Right lobe of liver (tissue), 6 donors: ENCODE measurements around the gene PCDHGB4. TPM values are rescaled to one million over a fixed set of nuclear protein-coding genes. Genes with fewer than 3 reads are reported as not detected.
A peak's percentile ranks its signal among the peaks of the same experiment; 100 is the strongest.

Experiments
- ATAC-seq, 4 donors: fragments of 200-7000 bp; cut with Tn5 transposase; one replicate each; pipeline ENCODE4 v1.9.1; 2020; ENCODE audit warnings: mild to moderate bottlenecking in 4 of 4, moderate library complexity in 4 of 4
- DNase-seq, 3 donors: peaks; one replicate each; pipeline ENCODE4 v3.0.0-alpha.2; 2020
- H3K27ac ChIP-seq, 3 donors: fragments of 200-600 bp; one replicate each; pipeline ENCODE4 v1.8.0; 2022
- H3K27me3 ChIP-seq, 2 donors: fragments of 200-600 bp; one replicate each; pipeline ENCODE4 v1.8.0; 2022
- H3K36me3 ChIP-seq, 4 donors: fragments of 200-600 bp; sonication (generic) in 1 of 4; one replicate each; pipeline versions ENCODE4 v1.5.1 to v1.8.0; 2017 to 2022; ENCODE audit warnings: control low read depth in 1 of 4
- H3K4me1 ChIP-seq, 4 donors: fragments of 200-600 bp; sonication (generic) in 1 of 4; one replicate each; pipeline versions ENCODE4 v1.5.1 to v1.8.0; 2017 to 2022; ENCODE audit warnings: control low read depth in 1 of 4
- H3K4me3 ChIP-seq, 3 donors: fragments of 200-600 bp; one replicate each; pipeline ENCODE4 v1.8.0; 2022
- H3K9me3 ChIP-seq, 4 donors: fragments of 200-600 bp; sonication (generic) in 1 of 4; one replicate each; pipeline versions ENCODE4 v1.5.1 to v1.8.0; 2017 to 2022; ENCODE audit warnings: control low read depth in 1 of 4
- POLR2A ChIP-seq: fragments of 450-650 bp; IDR thresholded peaks from one replicate; pipeline ENCODE4 v1.6.1; 2017; ENCODE audit warnings: antibody characterized with exemption, mild to moderate bottlenecking
- WGBS: methylation state at CpG from one replicate; pipeline ENCODE4 v1.1.6; 2018; ENCODE audit warnings: low coverage, low lambda C conversion rate; ENCODE audit not compliant: insufficient coverage; ENCODE audit errors: missing lambda C conversion rate; 5-methylcytosine and 5-hydroxymethylcytosine counted together
- intact Hi-C, 2 donors: fragments of 100-400 bp; cut with DNase I; formaldehyde crosslinking; loops; one replicate each; pipeline versions ENCODE4 v1.11.2 to v1.14.1; 2022
- total RNA-seq, 6 experiments: library from RNA; depleted of rRNA in 2 of 6; stranded (reverse); fragments of >200 nt in 2 of 6; fragmentation: NEBNext Ultra II Directional in 3 of 6; extraction: Animal tissue kit (Norgen Biotek cat#: 25700) in 3 of 6; gene quantifications; one replicate each; pipeline versions ENCODE4 v1.1.0 to v1.2.4, GENCODE V29; 2016 to 2023
- TF ChIP-seq, protein P1 (sequence below), 4 donors: fragments of 200-600 bp in 3 of 4; fragments of 450-650 bp in 1 of 4; IDR thresholded peaks; one replicate each; pipeline versions ENCODE4 v1.5.1 to v1.8.0; 2016 to 2022; ENCODE audit warnings: antibody characterized with exemption in 4 of 4, mild to moderate bottlenecking in 2 of 4
- donor health status: DM: no; HTN: yes; CAD: no.
- donor health status: DM: no; HTN: no; CAD: no.
- donor health status: DM: no; HTN: no; CAD: no.
- donor health status: DM: no; HTN: yes; CAD: no.
- donor health status: DM: no; HTN: yes; CAD: no.

PCDHGB4 gene
- total RNA-seq, 6 experiments from 2014 or later: 1.6 to 5.5 (median 2.4) TPM

DNA sequence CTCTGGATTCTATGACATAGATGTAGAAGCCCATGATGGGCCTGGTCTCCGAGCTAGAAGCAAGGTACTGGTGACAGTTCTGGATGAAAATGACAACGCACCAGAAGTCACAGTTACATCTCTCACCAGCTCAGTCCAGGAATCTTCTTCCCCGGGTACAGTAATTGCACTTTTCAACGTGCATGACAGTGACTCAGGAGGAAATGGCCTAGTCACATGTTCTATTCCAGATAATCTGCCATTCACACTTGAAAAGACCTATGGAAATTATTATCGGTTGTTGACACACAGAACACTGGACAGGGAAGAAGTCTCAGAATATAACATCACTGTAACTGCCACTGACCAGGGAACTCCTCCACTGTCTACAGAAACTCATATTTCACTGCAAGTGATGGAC is 31.4 kb upstream of the PCDHGB4 start:
- Histone ChIP-seq H3K4me3 (no peak overlapping the region), H3K4me1 (no peaks in the 10 kb centered on the region), H3K27me3 (peaks cover 0 to 3% of the 10 kb centered on the region in 2 donors), H3K27ac (no peak overlapping the region), H3K9me3 (peaks cover 0 to 3% (median 0%) of the 10 kb centered on the region in 4 donors), H3K36me3 (no peaks in the 10 kb centered on the region)
- TF ChIP-seq, protein P1, sequence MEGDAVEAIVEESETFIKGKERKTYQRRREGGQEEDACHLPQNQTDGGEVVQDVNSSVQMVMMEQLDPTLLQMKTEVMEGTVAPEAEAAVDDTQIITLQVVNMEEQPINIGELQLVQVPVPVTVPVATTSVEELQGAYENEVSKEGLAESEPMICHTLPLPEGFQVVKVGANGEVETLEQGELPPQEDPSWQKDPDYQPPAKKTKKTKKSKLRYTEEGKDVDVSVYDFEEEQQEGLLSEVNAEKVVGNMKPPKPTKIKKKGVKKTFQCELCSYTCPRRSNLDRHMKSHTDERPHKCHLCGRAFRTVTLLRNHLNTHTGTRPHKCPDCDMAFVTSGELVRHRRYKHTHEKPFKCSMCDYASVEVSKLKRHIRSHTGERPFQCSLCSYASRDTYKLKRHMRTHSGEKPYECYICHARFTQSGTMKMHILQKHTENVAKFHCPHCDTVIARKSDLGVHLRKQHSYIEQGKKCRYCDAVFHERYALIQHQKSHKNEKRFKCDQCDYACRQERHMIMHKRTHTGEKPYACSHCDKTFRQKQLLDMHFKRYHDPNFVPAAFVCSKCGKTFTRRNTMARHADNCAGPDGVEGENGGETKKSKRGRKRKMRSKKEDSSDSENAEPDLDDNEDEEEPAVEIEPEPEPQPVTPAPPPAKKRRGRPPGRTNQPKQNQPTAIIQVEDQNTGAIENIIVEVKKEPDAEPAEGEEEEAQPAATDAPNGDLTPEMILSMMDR (IDR thresholded peaks at IDR 0.05): no peak
- no peak for TF ChIP-seq POLR2A
- intact Hi-C loops: no loop called here
- no peak for ATAC-seq
- 68% methylated on average over 5 of the region's 5 CpGs for WGBS
- no peak for DNase-seq

DNA sequence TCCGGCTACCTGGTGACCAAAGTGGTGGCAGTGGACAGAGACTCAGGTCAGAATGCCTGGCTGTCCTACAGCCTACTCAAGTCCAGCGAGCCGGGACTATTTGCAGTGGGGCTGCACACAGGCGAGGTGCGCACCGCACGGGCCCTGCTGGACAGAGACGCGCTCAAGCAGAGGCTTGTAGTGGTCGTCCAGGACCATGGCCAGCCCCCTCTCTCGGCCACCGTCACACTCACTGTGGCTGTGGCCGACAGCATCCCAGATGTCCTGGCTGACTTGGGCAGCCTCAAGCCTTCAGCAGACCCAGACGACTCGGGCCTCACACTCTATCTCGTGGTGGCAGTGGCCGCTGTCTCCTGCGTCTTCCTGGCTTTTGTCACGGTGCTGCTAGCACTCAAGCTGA is 30.5 kb upstream of the PCDHGB4 start:
- ATAC-seq (no peak), DNase-seq (no peak)
- Histone ChIP-seq H3K27me3 (peaks cover 0 to 3% of the 10 kb centered on the region in 2 donors), H3K4me1 (no peaks in the 10 kb centered on the region), H3K36me3 (no peaks in the 10 kb centered on the region), H3K9me3 (peaks cover 0 to 3% (median 0%) of the 10 kb centered on the region in 4 donors), H3K4me3 (no peak overlapping the region), H3K27ac (no peak overlapping the region)
- 21% methylated on average over 5 of the region's 19 CpGs for WGBS
- intact Hi-C loops: no loop called here
- no peak for TF ChIP-seq POLR2A
- TF ChIP-seq, protein P1 (IDR thresholded peaks at IDR 0.05): no peak

DNA sequence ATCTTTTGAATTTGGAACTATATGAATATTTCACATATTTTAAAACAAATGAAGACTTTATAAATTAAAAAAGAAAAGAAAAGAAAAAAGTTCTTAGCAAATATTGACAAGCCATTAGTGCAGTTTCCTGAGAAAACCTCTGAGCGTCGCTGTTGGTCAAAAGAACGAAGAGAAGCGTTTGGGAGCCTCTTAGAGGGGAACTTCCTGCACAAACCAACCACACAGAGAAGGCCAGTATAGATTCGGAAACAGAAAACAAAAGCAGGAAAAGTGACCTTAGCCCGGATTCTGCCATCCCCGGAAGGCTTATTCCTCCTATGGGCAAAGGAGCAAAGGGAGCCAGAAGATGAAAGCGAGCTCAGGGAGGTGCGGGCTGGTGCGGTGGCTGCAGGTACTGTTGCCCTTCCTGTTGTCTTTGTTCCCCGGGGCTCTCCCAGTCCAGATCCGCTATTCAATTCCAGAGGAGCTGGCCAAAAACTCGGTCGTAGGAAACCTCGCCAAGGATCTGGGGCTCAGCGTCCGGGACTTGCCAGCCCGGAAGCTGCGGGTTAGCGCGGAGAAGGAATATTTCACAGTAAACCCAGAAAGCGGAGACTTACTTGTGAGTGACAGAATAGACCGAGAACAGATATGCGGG is 27.6 kb upstream of the PCDHGB4 start, which contains the start of gene PCDHGB2:
Gene PCDHGB2, plus strand, starts transcription at position 205 of the 637 bp plus-strand sequence. Its CDS starts 142 bp downstream, at position 347.
- Histone ChIP-seq H3K4me3 (no peak within 1 kb of the TSS), H3K27ac (no peak within 1 kb of the TSS), H3K36me3 (no peaks in the 10 kb centered on the region), H3K9me3 (peaks cover 0 to 3% (median under 1%) of the 10 kb centered on the region in 4 donors), H3K4me1 (no peaks in the 10 kb centered on the region), H3K27me3 (peaks cover 0 to 3% of the 10 kb centered on the region in 2 donors)
- WGBS: 24% methylated on average over 24 of the region's 24 CpGs
- DNase-seq (no peak), ATAC-seq (peak in 3 of 4 donors; percentile 22 to 40 (median 31))
- intact Hi-C loops: no loop called here
- no peak for TF ChIP-seq POLR2A
- TF ChIP-seq, protein P1 (IDR thresholded peaks at IDR 0.05): peak in 2 of 4 donors; percentile 6 to 29

DNA sequence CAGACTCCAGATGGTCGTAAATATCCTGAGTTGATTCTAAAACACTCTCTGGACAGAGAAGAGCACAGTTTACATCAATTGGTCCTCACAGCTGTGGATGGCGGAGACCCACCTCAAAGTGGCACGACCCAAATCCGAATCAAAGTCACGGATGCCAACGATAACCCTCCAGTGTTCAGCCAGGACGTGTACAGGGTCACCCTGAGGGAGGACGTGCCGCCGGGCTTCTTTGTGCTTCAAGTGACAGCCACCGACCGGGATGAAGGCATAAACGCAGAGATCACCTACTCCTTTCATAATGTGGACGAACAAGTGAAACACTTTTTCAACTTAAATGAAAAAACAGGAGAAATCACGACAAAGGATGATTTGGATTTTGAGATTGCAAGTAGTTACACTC is 26.8 kb upstream of the PCDHGB4 start:
- Histone ChIP-seq H3K4me1 (no peaks in the 10 kb centered on the region), H3K36me3 (no peaks in the 10 kb centered on the region), H3K4me3 (no peak overlapping the region), H3K27me3 (peaks cover 0 to 3% of the 10 kb centered on the region in 2 donors), H3K27ac (no peak overlapping the region), H3K9me3 (peaks cover 0 to 3% (median under 1%) of the 10 kb centered on the region in 4 donors)
- TF ChIP-seq, protein P1 (IDR thresholded peaks at IDR 0.05): no peak
- no peak for TF ChIP-seq POLR2A
- WGBS: 33% methylated on average over 14 of the region's 15 CpGs
- no peak for ATAC-seq
- intact Hi-C loops: no loop called here
- DNase-seq: no peak
